ENCODE measurements around the gene CGGBP1. TPM values are rescaled to one million over a fixed set of nuclear protein-coding genes. Genes with fewer than 3 reads are reported as not detected.
A peak's percentile ranks its signal among the peaks of the same experiment; 100 is the strongest.

The CGGBP1 gene
- total and polyA plus RNA-seq, 2 donors (not counting 1 experiment from before 2014, with no cell fraction given), result 57.3 to 121 TPM

GRCh38 chr3:88009066-88009465 lies 49.7 kb downstream of the CGGBP1 start:
- Histone ChIP-seq H3K79me2 (ENCODE audit: control insufficient read depth, insufficient read depth, low read length) (no peaks in the 10 kb centered on the region), H3K36me3 (replicated peaks in 1 of 2; ENCODE audit: control extremely low read depth in 1 of 2, control insufficient read depth in 1 of 2, extremely low read depth in 1 of 2, insufficient read depth in 2 of 2, low read length in 1 of 2) (no peaks in the 10 kb centered on the region), H4K20me1 (ENCODE audit: control insufficient read depth, insufficient read depth, low read length, poor library complexity, severe bottlenecking) (no peaks in the 10 kb centered on the region), H3K4me1 (ENCODE audit: control insufficient read depth in 2 of 2, insufficient read depth in 2 of 2, low read length in 2 of 2) (peaks cover 4 to 5% of the 10 kb centered on the region in 2 donors), H2AFZ (ENCODE audit: insufficient read depth, low read depth, low read length, poor library complexity, severe bottlenecking) (no peak overlapping the region), H3K4me2 (replicated peaks; ENCODE audit: low read depth, low read length, poor library complexity, severe bottlenecking) (no peak overlapping the region), H3K27me3 (replicated peaks in 1 of 4; ENCODE audit: control extremely low read depth in 1 of 4, control insufficient read depth in 3 of 4, insufficient read depth in 4 of 4, low read length in 3 of 4) (no peaks in the 10 kb centered on the region), H3K9me3 (ENCODE audit: control extremely low read depth in 1 of 3, control insufficient read depth in 2 of 3, insufficient read depth in 1 of 3, low read length in 2 of 3) (no peaks in the 10 kb centered on the region), H3K4me3 (ENCODE audit: control extremely low read depth in 1 of 5, extremely low read depth in 1 of 5, insufficient read depth in 1 of 5, low read depth in 2 of 5, low read length in 4 of 5) (no peak overlapping the region), H3K27ac (ENCODE audit: low read length in 2 of 2) (no peak overlapping the region), H3K9ac (ENCODE audit: low read length) (no peak overlapping the region)
- ChIA-PET CTCF (interaction anchor here (0.7 to 1.4 kb wide), 4 partner anchors 100 to 710 kb away, joined by 5 read pairs; no protein-coding TSS in a partner anchor), POLR2A (no interaction called here)
- Mint-ChIP-seq H3K27ac (no peak overlapping the region), H3K27me3 (no peaks in the 10 kb centered on the region), H3K4me1 (peaks cover 9% of the 10 kb centered on the region), H3K9me3 (ENCODE audit: insufficient read depth) (no peaks in the 10 kb centered on the region), H3K4me3 (no peak overlapping the region)
- TF ChIP-seq EZH2 (IDR thresholded peaks at IDR 0.05; ENCODE audit: borderline replicate concordance, insufficient read depth, low read depth, low read length, poor library complexity, severe bottlenecking) (no peak), CTCF (IDR thresholded peaks at IDR 0.05) (no peak)
- ATAC-seq (ENCODE audit: low read depth), result peak; percentile 14
- DNase-seq, result no peak
- intact Hi-C loops (cut with micrococcal nuclease), result loop anchor here (10.0 kb wide), 2 partner anchors 744 to 784 kb away; partner anchors contain the start of gene CHMP2B
- 0% methylated on average over 1 of the region's 2 CpGs for WGBS (ENCODE audit: insufficient coverage)

- Mint-ChIP-seq H3K27ac (no peak overlapping the region), H3K9me3 (ENCODE audit: insufficient read depth) (no peaks in the 10 kb centered on the region), H3K4me3 (no peak overlapping the region), H3K27me3 (no peaks in the 10 kb centered on the region), H3K4me1 (peaks cover 15% of the 10 kb centered on the region)
- ChIA-PET CTCF (interaction anchor here (0.6 to 4.2 kb wide), 19 partner anchors 9 to 779 kb away, joined by 3 to 83 read pairs (median 5); partner anchors contain the start of gene CHMP2B), POLR2A (no interaction called here)
- Histone ChIP-seq H3K36me3 (replicated peaks in 1 of 2; ENCODE audit: control extremely low read depth in 1 of 2, control insufficient read depth in 1 of 2, extremely low read depth in 1 of 2, insufficient read depth in 2 of 2, low read length in 1 of 2) (no peaks in the 10 kb centered on the region), H3K4me1 (ENCODE audit: control insufficient read depth in 2 of 2, insufficient read depth in 2 of 2, low read length in 2 of 2) (peaks cover 4 to 5% of the 10 kb centered on the region in 2 donors), H3K79me2 (ENCODE audit: control insufficient read depth, insufficient read depth, low read length) (no peaks in the 10 kb centered on the region), H3K4me2 (replicated peaks; ENCODE audit: low read depth, low read length, poor library complexity, severe bottlenecking) (no peak overlapping the region), H3K27me3 (replicated peaks in 1 of 4; ENCODE audit: control extremely low read depth in 1 of 4, control insufficient read depth in 3 of 4, insufficient read depth in 4 of 4, low read length in 3 of 4) (no peaks in the 10 kb centered on the region), H3K4me3 (ENCODE audit: control extremely low read depth in 1 of 5, extremely low read depth in 1 of 5, insufficient read depth in 1 of 5, low read depth in 2 of 5, low read length in 4 of 5) (no peak overlapping the region), H4K20me1 (ENCODE audit: control insufficient read depth, insufficient read depth, low read length, poor library complexity, severe bottlenecking) (no peaks in the 10 kb centered on the region), H3K27ac (ENCODE audit: low read length in 2 of 2) (no peak overlapping the region), H2AFZ (ENCODE audit: insufficient read depth, low read depth, low read length, poor library complexity, severe bottlenecking) (peak overlapping the region; percentile 8), H3K9ac (ENCODE audit: low read length) (no peak overlapping the region), H3K9me3 (ENCODE audit: control extremely low read depth in 1 of 3, control insufficient read depth in 2 of 3, insufficient read depth in 1 of 3, low read length in 2 of 3) (no peaks in the 10 kb centered on the region)
- ATAC-seq (ENCODE audit: low read depth) (peak; percentile 61), DNase-seq (peak; percentile 52)
- WGBS (ENCODE audit: insufficient coverage), result no CpG with 5 or more reads among the region's 2 CpGs
- intact Hi-C loops (cut with micrococcal nuclease), result loop anchor here (1.0 to 10.0 kb wide), 4 partner anchors 655 to 780 kb away; partner anchors contain the start of gene CHMP2B
- TF ChIP-seq EZH2 (IDR thresholded peaks at IDR 0.05; ENCODE audit: borderline replicate concordance, insufficient read depth, low read depth, low read length, poor library complexity, severe bottlenecking) (no peak), CTCF (IDR thresholded peaks at IDR 0.05) (peak; percentile 73)
These were observed 53.7 kb downstream of the CGGBP1 start for GRCh38 chr3:88005066-88005465.
